PC-3 (cell line): Measurements from ENCODE around the gene DIAPH3. TPM values are rescaled to one million over a fixed set of nuclear protein-coding genes. Genes with fewer than 3 reads are reported as not detected.

ENCODE experiments used
- ATAC-seq: fragments of 200-7000 bp; cut with Tn5 transposase; 2 replicates; pipeline ENCODE4 v1.9.1; 2020; ENCODE audit warnings: mild to moderate bottlenecking, moderate library complexity
- BruUV-seq: library from RNA; stranded (reverse); fragments of 400-500 nt; replicated peaks from 2 replicates; lab custom pipeline; 2021; lab: Mats Ljungman, UMichigan
- CTCF ChIA-PET: fragments of 300-600 bp; sonication (Branson Sonifier 250); formaldehyde crosslinking; loops from one replicate; lab custom pipeline; 2022; ENCODE audit warnings: antibody characterized with exemption; lab: Charles Lee
- POLR2A ChIA-PET: fragments of 300-600 bp; sonication (Branson Sonifier 250); formaldehyde crosslinking; loops from one replicate; lab custom pipeline; 2022; ENCODE audit warnings: antibody characterized with exemption; ENCODE audit not compliant: unreplicated experiment; lab: Charles Lee
- DNase-seq: peaks from one replicate; pipeline ENCODE4 v3.0.0-alpha.2; 2015
- H2AFZ ChIP-seq: fragments of 300-600 bp; sonication (generic); 2 replicates; pipeline ENCODE4 v1.6.0; 2016; ENCODE audit warnings: antibody characterized with exemption, low read length
- H3F3A ChIP-seq: fragments of 300-600 bp; sonication (generic); one replicate; pipeline ENCODE4 v1.6.0; 2017; ENCODE audit warnings: antibody characterized with exemption, low read length, control low read depth, mild to moderate bottlenecking; ENCODE audit not compliant: unreplicated experiment
- H3K27ac ChIP-seq: fragments of 300-600 bp; sonication (generic); 2 replicates; pipeline ENCODE4 v1.5.1; 2016; ENCODE audit warnings: mild to moderate bottlenecking, low read length
- H3K27me3 ChIP-seq: fragments of 300-600 bp; sonication (generic); 2 replicates; pipeline ENCODE4 v1.6.1; 2016; ENCODE audit warnings: low read length, mixed read lengths
- H3K36me3 ChIP-seq: fragments of 300-600 bp; sonication (generic); 2 replicates; pipeline ENCODE4 v1.6.1; 2016; ENCODE audit warnings: low read depth, mixed run types, low read length, mixed read lengths
- H3K4me1 ChIP-seq: fragments of 300-600 bp; sonication (generic); 2 replicates; pipeline ENCODE4 v1.5.1; 2016; ENCODE audit warnings: low read length; ENCODE audit not compliant: insufficient read depth
- H3K4me2 ChIP-seq: fragments of 300-600 bp; sonication (generic); 2 replicates; pipeline ENCODE4 v1.6.0; 2016; ENCODE audit warnings: low read length
- H3K4me3 ChIP-seq: fragments of 300-600 bp; sonication (generic); 2 replicates; pipeline ENCODE4 v1.5.1; 2016; ENCODE audit warnings: mild to moderate bottlenecking, low read length, mixed read lengths
- H3K79me2 ChIP-seq: fragments of 300-600 bp; sonication (generic); 2 replicates; pipeline ENCODE4 v1.6.1; 2017; ENCODE audit warnings: low read length, mixed read lengths
- H3K9ac ChIP-seq: fragments of 300-600 bp; sonication (generic); 2 replicates; pipeline ENCODE4 v1.6.0; 2016; ENCODE audit warnings: mild to moderate bottlenecking, low read length
- H3K9me2 ChIP-seq: fragments of 300-600 bp; sonication (generic); replicated peaks from 2 replicates; pipeline ENCODE4 v1.6.1; 2016; ENCODE audit warnings: mixed run types, low read length, mixed read lengths
- H3K9me3 ChIP-seq: fragments of 300-600 bp; sonication (generic); 2 replicates; pipeline ENCODE4 v1.6.1; 2016; ENCODE audit warnings: low read length, mixed read lengths
- H4K20me1 ChIP-seq: fragments of 300-600 bp; sonication (generic); 2 replicates; pipeline ENCODE4 v1.6.1; 2016; ENCODE audit warnings: low read length, mixed read lengths
- CTCF ChIP-seq: fragments of 300-600 bp; sonication (generic); conservative IDR thresholded peaks from 2 replicates; pipeline ENCODE4 v1.5.1; 2017; ENCODE audit warnings: antibody characterized with exemption, low read depth, mild to moderate bottlenecking, low read length
- EZH2 ChIP-seq: fragments of 300-600 bp; sonication (generic); IDR thresholded peaks from one replicate; pipeline ENCODE4 v1.6.1; 2017; ENCODE audit warnings: antibody characterized with exemption, mild to moderate bottlenecking, low read length; ENCODE audit not compliant: unreplicated experiment
- EZH2phosphoT487 ChIP-seq: fragments of 300-600 bp; sonication (generic); IDR thresholded peaks from 2 replicates; pipeline ENCODE4 v1.6.1; 2018; ENCODE audit warnings: mild to moderate bottlenecking, antibody characterized with exemption, low read length, borderline replicate concordance
- intact Hi-C: fragments of 100-400 bp; cut with micrococcal nuclease; formaldehyde crosslinking; loops from 2 replicates; pipeline ENCODE4 v1.9.0; 2023
- total RNA-seq: library from RNA; depleted of rRNA; stranded (reverse); fragments of >200 nt; gene quantifications from 2 replicates; pipeline ENCODE4 v1.2.3, GENCODE V29; 2014

Gene DIAPH3
- total RNA-seq, 1 experiment from 2014 or later = 7.6 TPM

- intact Hi-C loops = no loop called here
- ChIA-PET POLR2A (no interaction called here), CTCF (no interaction called here)
- DNase-seq (no peak), ATAC-seq (no peak)
- Histone ChIP-seq H3F3A (no peaks in the 10 kb centered on the region), H2AFZ (no peak overlapping the region), H4K20me1 (no peaks in the 10 kb centered on the region), H3K36me3 (no peaks in the 10 kb centered on the region; the same call in 1 of the 2 replicates), H3K9ac (no peak overlapping the region), H3K4me3 (no peak overlapping the region), H3K4me1 (no peaks in the 10 kb centered on the region), H3K4me2 (no peak overlapping the region), H3K9me2 (no peaks in the 10 kb centered on the region), H3K9me3 (no peaks in the 10 kb centered on the region), H3K27me3 (no peaks in the 10 kb centered on the region), H3K27ac (no peak overlapping the region), H3K79me2 (no peaks in the 10 kb centered on the region)
- no peak for TF ChIP-seq CTCF
- no peak for TF ChIP-seq EZH2phosphoT487
- TF ChIP-seq EZH2 = no peak
- no TSS peak for BruUV-seq
These were observed 97.5 kb downstream of the DIAPH3 start for GRCh38 chr13:60066226-60066625.

GRCh38 chr13:60062502-60062901 is 101.2 kb downstream of the DIAPH3 start:
- intact Hi-C loops = loop anchor here (1.0 kb wide), 1 partner anchor 19 kb away; no protein-coding TSS in a partner anchor
- Histone ChIP-seq H3K4me2 (no peak overlapping the region), H3K36me3 (no peaks in the 10 kb centered on the region; the same call in 1 of the 2 replicates), H4K20me1 (no peaks in the 10 kb centered on the region), H3F3A (no peaks in the 10 kb centered on the region), H3K27me3 (no peaks in the 10 kb centered on the region), H3K4me3 (no peak overlapping the region), H3K9me3 (no peaks in the 10 kb centered on the region), H3K9me2 (no peaks in the 10 kb centered on the region), H3K9ac (no peak overlapping the region), H3K79me2 (no peaks in the 10 kb centered on the region), H3K27ac (no peak overlapping the region), H3K4me1 (no peaks in the 10 kb centered on the region), H2AFZ (no peak overlapping the region)
- TF ChIP-seq EZH2 = no peak
- no peak for TF ChIP-seq EZH2phosphoT487
- no peak for TF ChIP-seq CTCF
- ChIA-PET CTCF (no interaction called here), POLR2A (no interaction called here)
- DNase-seq (no peak), ATAC-seq (no peak)
- no TSS peak for BruUV-seq

GRCh38 chr13:60061737-60062136 is 102.0 kb downstream of the DIAPH3 start:
- ChIA-PET POLR2A (no interaction called here), CTCF (no interaction called here)
- no TSS peak for BruUV-seq
- Histone ChIP-seq H3K9me2 (no peaks in the 10 kb centered on the region), H3K9me3 (no peaks in the 10 kb centered on the region), H3K4me1 (no peaks in the 10 kb centered on the region), H3K4me2 (no peak overlapping the region), H3K36me3 (no peaks in the 10 kb centered on the region; the same call in 1 of the 2 replicates), H3K9ac (no peak overlapping the region), H3K27me3 (no peaks in the 10 kb centered on the region), H3F3A (no peaks in the 10 kb centered on the region), H3K4me3 (no peak overlapping the region), H2AFZ (no peak overlapping the region), H3K27ac (no peak overlapping the region), H3K79me2 (no peaks in the 10 kb centered on the region), H4K20me1 (no peaks in the 10 kb centered on the region)
- intact Hi-C loops = loop anchor here (1.0 kb wide), 1 partner anchor 18 kb away; no protein-coding TSS in a partner anchor
- no peak for TF ChIP-seq EZH2phosphoT487
- no peak for TF ChIP-seq EZH2
- no peak for TF ChIP-seq CTCF
- DNase-seq = no peak
- ATAC-seq = no peak
